ENCODE results near the gene E4F1.
A peak's percentile ranks its signal among the peaks of the same experiment; 100 is the strongest.
"Not testable (repeated sequence)": the region's sequence is repeated elsewhere in the genome, so short reads cannot be mapped to it uniquely, and the experiment has no call there.

E4F1 gene

DNA sequence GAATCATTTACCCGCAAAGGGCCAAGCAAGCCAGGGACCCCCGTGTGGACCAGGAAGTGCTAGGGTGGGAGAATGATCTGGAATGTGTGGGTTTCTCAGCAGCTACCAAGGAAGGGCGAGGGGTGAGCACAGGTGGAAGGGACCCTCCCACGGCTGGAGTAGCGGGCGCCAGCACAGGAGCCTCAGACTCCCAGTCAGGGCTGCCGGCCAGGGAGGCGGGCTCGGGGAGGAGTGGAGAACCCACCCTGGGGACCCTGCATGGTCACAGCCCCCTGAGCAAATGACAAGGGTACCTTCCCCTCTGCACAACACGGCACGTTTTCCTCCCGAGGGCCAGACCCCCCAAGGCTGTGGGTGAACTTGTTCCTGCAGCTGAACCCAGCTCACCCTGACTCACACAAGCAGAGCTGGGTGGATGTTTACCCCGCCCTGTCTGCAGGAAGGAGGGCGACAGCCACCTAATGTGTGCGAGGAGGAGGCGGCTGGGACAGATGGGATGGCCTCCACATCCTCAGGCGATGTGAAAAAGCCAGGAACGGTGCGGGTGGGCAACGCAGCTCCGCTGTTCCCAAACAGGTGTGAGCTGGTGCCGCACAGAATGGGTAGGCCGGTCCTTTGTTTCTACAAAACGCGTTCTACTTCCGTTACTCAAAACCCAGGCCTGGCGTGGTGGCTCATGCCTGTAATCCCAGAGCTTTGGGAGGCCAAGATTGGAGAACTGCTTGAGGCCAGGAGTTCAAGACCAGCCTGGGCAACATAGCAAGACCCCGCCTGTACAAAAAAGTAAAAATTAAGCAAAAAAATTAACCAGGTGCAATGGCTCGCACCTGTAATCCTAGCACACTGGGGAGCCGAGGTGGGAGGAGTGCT lies 21.8 kb downstream of the E4F1 start:
- no peak for DNase-seq (ENCODE audit: low spot score)

DNA sequence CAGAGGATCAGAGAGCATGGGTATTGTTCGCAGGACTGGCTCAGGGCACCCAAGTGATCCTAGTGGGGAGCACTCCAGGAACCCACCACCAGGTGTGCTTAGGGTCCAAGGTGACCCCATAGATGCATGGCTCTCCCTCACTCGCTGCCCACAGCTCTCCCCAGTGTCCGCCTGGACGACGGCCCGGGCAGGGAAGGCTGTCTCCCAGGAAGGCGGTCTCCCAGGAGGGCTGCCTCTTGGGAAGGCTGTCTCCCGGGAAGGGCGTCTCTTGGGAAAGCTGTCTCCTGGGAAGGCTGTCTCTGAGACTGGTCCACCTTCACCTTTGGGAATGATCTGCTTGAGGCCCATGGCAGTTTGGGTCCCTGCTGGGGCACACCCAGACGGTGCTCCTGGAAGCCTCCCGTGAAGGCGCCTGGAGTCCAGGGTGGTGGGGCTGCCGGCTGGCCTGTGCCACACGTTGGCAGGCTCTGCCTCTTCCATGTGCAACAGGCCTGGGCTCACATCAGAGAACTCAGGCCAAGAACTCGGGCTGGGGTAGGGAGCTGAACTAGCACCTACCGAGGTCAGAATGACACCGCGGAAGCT lies 23.0 kb downstream of the E4F1 start:
- no peak for DNase-seq (ENCODE audit: low spot score)

DNA sequence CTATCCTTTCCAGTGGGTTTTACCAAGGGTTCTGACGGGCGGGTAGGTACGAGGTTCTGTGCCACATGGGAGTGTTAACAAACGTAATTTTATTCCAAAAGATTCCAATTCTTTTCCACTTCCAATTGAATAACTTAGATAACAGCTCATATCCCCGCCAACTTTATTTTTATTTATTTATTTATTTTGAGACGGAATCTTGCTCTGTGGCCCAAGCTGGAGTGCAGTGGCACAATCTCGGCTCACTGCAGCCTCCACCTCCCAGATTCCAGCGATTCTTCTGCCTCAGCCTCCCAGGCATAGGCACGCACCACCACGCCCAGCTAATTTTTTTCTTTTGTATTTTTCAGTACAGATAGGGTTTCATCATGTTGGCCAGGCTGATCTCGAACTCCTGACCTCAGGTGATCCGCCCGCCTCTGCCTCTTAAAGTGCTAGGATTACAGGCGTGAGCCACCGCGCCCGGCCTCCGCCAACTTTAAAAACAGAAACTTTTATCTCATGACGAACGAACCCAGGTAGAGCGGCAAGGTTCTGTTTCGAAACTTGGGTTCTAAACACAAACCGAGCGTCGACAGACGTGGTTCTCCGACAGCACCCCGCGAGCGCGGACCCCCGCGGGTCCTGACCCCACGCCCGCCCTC lies 27.4 kb downstream of the E4F1 start:
- no peak for DNase-seq (ENCODE audit: low spot score)

DNA sequence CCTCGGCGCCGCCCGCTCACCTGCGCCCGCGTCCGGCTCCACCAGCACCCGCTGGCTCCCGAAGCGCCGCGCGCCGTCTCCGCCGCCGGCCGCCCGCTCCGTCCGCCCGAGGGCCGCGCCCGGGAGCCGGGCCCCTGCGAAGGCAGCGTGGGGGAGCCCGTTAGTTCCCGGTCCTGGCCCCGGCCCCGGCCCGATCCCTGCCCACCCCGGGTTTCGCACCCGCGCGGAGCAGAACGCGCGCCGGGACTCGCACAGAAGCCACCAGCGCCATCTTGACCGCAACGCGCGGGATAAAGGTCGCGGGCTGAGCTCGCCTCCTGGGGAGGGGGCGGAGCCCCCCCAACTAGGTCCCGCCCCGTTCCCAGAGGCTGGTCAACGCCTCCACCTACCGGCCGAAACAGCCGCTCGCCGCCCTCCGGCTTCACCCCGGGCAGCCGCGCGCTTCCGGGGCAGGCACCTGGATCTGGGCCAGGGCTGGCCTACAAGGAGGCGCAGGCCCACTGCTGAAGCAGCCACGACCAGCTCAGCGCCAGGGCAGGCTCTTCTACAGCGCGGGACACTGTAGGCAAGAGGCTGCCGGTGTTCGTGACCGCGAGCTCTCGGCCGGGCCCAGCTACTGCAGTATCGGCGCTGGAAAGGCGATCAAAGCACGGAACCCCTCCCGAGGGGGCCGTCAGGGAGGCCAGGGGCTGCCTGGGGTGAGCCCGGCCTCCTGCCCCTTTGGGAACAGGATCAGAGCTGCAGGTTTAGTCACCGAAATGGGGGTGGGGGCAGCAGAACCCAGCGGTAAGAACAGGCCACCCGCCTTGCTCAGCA lies 28.1 kb downstream of the E4F1 start, which contains the start of gene ECI1:
Gene ECI1, minus strand, starts transcription at position 292 of the 816 bp plus-strand sequence. Its CDS starts 21 bp downstream, at position 271.
- DNase-seq (ENCODE audit: low spot score) = peak; percentile 93

DNA sequence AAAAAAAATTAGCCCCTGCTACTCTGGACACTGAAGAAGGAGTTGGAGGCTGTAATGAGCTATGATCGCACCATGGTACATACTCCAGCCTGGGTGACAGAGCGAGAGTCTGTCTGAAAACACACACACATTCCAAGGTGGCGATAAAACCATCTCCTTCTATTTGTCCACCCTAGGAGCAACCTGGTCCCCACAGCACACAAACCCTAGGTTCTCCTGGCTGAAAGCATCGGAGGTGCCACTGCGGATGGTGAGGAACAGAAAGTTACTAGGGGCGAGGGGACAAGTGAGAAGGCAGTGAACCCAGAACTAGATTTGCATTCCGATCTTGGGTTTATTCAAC lies 29.4 kb downstream of the E4F1 start:
- no peak for DNase-seq (ENCODE audit: low spot score)

DNA sequence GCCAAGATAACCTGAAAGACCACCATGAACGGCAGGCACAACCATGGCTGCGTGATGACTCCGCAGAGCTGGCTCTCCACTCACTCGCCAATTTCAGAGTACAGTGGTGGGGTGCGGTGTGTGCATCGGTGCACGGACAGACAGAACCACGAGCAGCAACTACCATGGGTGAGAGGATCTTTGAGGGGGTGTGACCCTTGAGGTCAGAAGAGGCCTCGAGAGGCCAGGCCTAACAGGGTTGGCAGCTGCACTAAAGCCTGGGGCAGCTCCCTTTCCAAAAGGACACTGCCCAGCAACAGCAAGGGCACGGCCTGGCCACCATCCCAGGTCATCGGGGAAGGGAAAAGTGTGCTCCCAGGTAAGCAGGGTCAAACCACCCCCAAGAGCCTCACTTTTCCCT lies 29.9 kb downstream of the E4F1 start:
- DNase-seq (ENCODE audit: low spot score) = no peak

DNA sequence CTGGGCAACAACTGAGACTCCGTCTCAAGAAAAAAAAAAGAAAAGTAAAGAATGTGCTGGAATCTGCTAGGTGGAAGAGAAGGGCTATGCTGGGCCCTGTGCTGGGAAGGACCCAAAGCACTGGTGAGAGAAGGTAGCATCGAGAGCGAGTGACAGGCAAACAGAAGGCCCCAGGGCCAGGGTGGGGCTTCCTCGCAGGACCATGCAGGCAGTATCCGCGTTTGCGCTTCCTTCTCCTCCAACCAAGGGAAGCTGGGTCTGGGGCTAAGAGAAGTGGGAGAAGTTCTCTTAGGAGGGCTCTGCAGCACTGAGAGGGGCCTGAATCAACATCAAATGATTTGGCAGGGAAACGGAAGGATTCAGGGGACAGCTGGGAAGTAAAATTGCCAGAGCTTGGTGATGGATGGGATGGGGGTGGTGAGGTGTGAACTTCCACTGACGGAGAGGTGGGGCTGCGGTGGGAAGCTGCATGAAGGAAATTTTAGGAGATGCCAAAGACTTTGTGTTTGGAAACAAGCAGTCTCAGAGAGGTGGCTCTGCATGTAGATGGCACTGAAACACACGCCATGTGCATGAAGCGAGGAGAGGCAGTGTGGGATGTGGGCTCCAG lies 33.2 kb downstream of the E4F1 start:
- no peak for DNase-seq (ENCODE audit: low spot score)

DNA sequence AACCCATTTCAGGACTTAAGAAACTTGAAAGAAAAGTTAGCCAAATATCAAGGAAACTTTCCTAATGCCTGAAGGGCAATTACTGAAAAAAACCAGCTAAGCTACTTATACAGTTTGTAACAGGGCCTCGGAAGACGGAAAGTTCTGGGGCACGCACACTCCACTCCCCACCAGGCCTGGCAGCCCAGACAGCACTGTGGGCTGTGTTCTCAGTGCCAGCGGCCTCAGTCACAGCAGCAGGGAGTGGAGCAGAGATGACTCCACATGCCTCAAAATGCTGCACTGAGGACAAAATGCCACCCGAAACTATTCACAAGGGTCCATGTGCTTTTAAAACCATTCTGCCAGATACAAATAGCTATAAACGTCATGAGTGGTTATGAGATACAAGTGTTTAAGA lies 34.3 kb downstream of the E4F1 start:
- no peak for DNase-seq (ENCODE audit: low spot score)

DNA sequence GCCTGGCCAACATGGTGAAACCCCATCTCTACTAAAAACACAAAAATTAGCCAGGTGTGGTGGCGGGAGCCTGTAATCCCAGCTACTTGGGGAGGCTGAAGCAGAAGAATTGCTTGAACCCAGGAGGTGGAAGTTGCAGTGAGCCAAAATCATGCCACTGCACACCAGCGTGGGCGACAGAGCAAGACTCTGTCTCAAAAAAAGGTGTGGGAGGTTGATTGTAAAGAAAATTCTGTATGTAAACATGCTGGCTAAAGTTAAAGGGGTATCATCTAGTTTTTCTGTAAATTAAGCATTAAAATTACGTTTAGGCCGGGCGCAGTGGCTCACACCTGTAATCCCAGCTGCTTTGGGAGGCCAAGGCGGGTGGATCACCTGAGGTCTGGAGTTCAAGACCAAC lies 35.1 kb downstream of the E4F1 start:
- not testable (repeated sequence) for DNase-seq (ENCODE audit: low spot score)

DNA sequence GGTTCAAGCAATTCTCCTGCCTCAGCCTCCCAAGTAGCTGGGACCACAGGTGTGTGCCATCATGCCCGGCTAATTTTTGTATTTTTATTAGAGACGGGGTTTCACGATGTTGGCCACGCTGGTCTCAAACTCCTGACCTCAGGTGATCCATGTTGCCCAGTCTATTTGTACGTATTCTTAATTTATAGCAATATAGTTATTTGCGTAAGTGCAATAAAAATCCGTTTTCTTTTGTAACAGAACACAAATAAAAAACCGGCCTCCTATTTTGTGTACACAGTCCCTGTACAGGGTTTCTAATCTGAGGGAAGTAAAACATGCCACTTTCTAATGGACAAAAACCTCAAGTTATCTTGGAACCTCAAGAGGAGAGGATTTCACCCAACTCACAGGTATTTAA lies 36.9 kb downstream of the E4F1 start:
- no peak for DNase-seq (ENCODE audit: low spot score)

DNA sequence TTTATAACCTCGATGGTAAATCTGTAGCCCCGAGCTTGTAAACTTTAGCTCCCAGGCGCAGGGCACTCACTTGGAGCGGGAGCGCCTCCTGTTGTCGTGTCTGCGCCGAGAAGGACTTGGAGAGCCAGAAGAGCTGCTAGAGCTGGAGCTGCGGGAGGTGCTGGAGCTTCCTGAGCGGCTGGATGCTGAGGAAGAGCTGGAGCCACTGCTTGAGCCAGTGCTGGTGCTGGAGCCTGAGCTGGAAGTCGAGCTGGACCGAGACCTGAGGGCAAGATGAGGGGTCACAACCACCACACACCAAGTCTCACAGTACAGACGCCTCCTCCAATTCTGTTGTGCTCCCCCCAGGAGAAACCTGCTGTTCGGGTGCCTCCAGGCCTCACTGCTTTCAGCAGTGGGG lies 39.6 kb downstream of the E4F1 start:
- DNase-seq (ENCODE audit: low spot score) = not testable (repeated sequence)

DNA sequence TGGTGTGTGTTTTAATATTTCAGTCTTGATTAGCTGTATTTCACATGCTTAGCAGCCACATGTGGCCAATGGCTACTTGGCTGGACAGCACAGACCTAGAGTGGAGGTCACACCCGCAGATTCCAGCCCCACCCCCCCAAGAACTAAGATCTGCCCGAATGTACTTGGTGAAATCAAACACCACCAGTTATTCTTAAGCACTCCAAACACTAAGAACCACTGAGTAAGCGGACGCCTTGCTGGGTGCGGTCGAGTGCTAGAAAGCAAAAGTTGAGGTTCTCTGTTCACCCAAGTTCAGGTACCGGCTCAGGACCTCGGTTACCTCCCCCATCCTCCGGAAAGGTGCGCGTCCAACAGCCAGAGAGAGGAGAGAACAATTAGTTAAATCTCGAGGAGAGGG lies 43.5 kb downstream of the E4F1 start:
- not testable (repeated sequence) for DNase-seq (ENCODE audit: low spot score)

DNA sequence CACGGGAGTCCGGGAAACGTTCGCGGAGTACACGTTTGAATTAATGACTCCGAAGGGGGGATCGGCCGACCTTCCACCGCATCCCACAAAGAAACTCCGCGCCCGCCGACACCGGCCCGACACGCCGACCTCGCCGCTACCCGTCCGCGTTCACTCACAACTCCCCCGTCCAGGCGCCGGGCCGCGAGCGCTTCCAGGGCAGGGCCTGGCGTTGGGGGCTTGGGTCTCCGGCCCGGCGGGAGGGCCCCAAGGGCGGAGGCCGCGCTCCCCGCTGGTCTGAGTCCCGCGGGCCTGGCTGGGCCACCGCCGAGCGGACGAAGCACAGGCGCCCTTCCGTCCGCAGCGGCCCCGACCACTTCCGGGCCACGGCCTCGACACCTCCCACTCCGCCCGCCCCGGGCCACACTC lies 44.1 kb downstream of the E4F1 start:
- DNase-seq (ENCODE audit: low spot score) = not testable (repeated sequence)

DNA sequence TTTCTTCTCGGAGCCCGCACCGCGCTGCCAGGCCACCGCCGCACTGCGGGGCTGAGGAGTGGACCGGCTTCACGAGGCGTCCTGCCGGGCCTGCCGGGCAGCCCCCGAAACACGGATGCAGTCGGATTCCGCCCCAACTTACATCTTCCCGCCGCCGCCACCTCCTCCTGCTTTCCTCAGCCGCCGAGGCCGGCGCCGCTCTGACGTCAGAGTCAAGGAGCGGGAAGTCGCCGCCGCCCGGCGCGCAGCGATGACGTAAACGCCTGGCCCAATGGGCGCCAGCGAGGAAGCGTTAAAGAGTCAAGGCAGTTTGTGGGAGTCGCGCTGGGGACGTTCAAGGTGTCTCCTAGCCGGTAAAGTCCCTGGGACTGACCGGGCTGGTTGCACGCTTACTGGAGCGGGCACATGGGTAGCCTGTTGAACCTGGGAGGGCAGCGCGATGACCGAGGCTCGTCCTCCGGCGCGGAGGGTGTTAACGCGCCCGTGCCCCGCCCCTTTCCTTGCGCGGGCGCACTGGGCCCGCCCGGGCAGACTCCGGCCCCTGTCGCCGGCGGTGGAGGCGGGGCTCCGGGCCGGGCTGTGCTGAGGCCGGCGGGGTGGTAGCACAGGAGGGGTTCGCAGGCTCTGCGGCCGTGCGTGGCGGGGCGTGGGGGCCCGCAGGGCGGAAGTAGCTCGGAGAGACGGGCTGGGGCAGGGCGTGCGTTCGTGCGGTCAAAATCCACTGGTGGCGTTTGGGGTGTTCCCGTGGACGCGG lies 44.7 kb downstream of the E4F1 start, which contains the start of gene RNPS1:
Gene RNPS1, minus strand, starts transcription at position 214 of the 754 bp plus-strand sequence. CDS start 3,483 bp downstream, outside the sequence.
- DNase-seq (ENCODE audit: low spot score) = peak; percentile 94

DNA sequence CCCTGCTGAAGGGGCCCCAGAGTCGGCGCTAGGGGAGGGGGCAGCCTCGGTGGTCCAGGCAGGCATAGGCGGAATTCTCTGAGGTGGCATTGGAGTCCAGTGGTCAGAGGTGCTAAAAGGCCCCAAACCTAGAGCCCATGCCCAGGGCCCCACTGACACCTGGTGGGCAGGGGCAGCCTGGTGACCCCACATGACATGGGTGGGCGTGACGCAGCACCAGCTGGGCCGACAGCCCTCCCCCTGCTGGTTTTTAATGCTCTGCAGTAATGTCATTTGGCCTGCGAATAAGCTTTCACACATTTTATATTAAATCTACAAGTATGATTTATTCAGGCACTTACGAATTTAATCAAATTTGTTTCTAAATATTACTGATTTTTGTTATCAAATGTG lies 46.7 kb downstream of the E4F1 start:
- no peak for DNase-seq (ENCODE audit: low spot score)

DNA sequence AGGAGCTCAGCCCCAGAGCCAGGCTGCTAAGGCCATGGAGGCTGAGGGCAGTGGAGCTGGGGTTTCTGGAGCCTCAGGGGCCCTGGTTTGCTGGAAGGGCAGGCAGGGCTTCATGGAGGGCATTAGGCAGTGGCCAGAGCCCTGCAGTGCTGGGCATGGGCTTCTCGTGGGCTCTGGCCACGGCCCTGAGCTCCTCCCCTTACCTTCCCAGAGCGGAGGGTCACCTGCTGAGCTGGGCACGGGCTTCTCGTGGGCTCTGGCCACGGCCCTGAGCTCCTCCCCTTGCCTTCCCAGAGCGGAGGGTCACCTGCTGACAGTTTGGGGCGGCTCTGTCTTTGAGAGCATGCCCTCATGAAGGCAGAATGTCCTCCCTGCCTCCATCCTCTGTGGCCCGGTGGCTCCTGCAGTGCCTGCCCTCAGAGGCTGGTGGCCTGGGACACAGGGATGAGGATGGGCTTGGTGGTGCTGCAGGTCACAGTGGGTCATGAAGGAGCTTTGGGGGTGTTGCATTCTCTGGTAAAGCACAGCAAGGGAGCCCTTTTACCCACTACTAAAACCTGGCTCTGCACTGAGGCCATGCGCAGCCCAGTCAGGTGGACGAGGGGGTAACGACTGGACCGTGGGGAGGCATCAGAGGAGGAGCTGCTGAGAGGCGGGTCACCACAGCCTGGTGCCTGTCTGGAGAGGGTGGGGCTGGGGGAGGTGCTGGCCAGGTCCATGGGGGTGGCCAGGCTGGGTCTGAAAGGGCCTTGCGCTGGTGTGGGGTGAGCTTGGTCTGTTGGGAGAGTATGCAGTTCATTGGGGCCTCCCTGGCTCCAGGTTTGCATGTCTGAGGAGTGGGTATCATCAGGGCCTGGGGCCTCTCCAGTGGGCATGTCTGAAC lies 47.4 kb downstream of the E4F1 start:
- DNase-seq (ENCODE audit: low spot score) = no peak

DNA sequence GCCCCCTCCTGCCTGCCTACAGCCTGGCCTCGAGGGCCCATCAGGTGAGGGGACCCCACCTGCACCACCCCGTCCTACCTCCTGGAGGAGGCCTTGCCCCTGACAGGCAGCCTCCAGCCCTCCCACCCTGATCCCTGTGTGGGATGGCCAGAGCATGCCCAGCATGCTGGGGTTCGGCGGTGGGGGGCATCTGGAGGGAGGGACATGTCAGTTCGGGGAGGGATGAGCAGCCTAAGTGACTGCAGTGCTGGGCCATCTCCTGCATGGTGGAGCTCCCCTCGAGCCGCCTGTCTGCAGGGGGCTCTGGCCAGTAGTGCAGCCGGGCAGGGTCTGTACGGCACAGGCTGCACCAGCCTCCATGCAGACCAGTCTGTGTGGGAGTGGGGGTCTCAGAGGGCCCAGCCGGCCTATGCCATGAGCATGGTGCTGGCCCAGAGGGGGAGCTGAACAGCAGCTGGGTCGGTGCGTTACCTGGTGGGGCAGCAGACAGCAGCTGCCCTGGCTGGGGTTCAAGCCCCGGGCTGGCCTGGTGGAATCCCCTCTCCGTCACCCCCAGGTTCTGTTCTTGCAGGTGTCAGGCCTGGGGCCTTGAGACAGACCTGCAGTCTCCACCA lies 48.6 kb downstream of the E4F1 start:
- no peak for DNase-seq (ENCODE audit: low spot score)

DNA sequence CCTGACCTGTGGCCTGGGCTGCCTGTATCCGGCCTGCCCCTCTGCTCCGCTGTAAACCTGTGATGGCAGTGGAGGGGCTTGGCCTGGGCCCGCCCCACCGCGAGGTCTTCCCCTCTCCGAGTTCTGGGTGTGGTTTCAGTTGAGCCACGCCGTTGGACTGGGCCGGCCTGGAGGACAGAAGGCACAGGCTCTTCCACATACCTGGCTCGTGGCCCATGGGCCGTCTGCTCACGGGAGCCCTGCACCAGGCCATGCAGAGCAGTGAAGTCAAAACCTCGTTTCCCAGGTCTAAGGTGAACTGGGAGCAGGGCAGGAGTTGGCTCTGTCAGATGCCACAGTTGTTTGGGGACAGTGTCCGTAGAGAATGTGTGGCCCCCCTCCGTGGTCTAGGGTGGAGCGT lies 50.1 kb downstream of the E4F1 start:
- no peak for DNase-seq (ENCODE audit: low spot score)

DNA sequence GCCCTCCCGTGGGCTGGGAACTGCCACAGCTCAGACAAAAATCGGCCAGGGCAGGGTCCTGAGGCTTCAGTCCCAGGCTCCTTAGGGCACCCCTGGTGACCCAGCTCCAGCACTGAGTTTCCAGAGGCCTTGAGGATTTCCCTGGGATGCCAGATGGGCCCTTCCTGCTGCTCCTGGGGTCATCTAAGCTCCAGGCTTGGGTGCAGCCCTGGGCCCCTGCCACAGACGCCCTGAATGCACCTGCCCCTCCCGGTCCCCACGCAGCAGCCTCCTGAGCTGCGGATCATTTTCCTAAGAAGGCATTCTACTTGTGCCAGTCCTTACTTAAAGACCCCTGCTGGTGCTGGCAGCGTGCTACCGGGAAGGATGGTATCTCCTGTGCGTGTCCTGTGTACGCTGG lies 50.5 kb downstream of the E4F1 start:
- no peak for DNase-seq (ENCODE audit: low spot score)
